Astrocyte (in vitro differentiated cells and primary cell): Measurements from ENCODE around the gene CPNE2. TPM values are rescaled to one million over a fixed set of nuclear protein-coding genes. Genes with fewer than 3 reads are reported as not detected.

Experiments
- DNase-seq: peaks from one replicate; pipeline ENCODE4 v3.0.0-alpha.2; 2010; ENCODE audit warnings: low read depth
- FAIRE-seq: peaks from 2 replicates; lab custom pipeline; 2011; peaks lifted over from hg19 to GRCh38; lab: Jason Lieb, UNC
- H2AFZ ChIP-seq: 2 replicates; pipeline ENCODE4 v1.6.0; 2012; ENCODE audit warnings: low read depth, low read length, inconsistent platforms
- H3K27ac ChIP-seq: 2 replicates; pipeline ENCODE4 v1.5.1; 2011; ENCODE audit warnings: low read depth, low read length, inconsistent platforms
- H3K27me3 ChIP-seq: 2 replicates; pipeline ENCODE4 v1.6.0; 2011; ENCODE audit warnings: low read length, inconsistent platforms; ENCODE audit not compliant: insufficient read depth
- H3K36me3 ChIP-seq: 2 replicates; pipeline ENCODE4 v1.5.1; 2011; ENCODE audit warnings: low read length, inconsistent platforms; ENCODE audit not compliant: insufficient read depth
- H3K4me1 ChIP-seq: 2 replicates; pipeline ENCODE4 v1.5.1; 2011; ENCODE audit warnings: low read length, inconsistent platforms; ENCODE audit not compliant: insufficient read depth
- H3K4me2 ChIP-seq: 2 replicates; pipeline ENCODE4 v1.6.0; 2012; ENCODE audit warnings: low read length, inconsistent platforms
- H3K4me3 ChIP-seq: 2 replicates; pipeline ENCODE4 v1.5.1; 2011; ENCODE audit warnings: low read depth, mild to moderate bottlenecking, low read length, inconsistent platforms; ENCODE audit not compliant: insufficient read depth
- H3K79me2 ChIP-seq: 2 replicates; pipeline ENCODE4 v1.6.0; 2012; ENCODE audit warnings: mild to moderate bottlenecking, low read length, inconsistent platforms; ENCODE audit not compliant: insufficient read depth
- H3K9ac ChIP-seq: 2 replicates; pipeline ENCODE4 v1.6.0; 2012; ENCODE audit warnings: mild to moderate bottlenecking, low read length, inconsistent platforms
- H3K9me3 ChIP-seq: 2 replicates; pipeline ENCODE4 v1.5.1; 2012; ENCODE audit warnings: low read depth, mild to moderate bottlenecking, low read length, inconsistent platforms; ENCODE audit not compliant: insufficient read depth
- H4K20me1 ChIP-seq: 2 replicates; pipeline ENCODE4 v1.6.0; 2012; ENCODE audit warnings: low read length, inconsistent platforms; ENCODE audit not compliant: insufficient read depth
- H3K27ac Mint-ChIP-seq: one replicate; pipeline ENCODE4 v1.8.0; 2021; ENCODE audit warnings: mild to moderate bottlenecking, mixed read lengths; ENCODE audit not compliant: unreplicated experiment
- H3K27me3 Mint-ChIP-seq: one replicate; pipeline ENCODE4 v1.8.0; 2021; ENCODE audit warnings: low read depth, mixed read lengths; ENCODE audit not compliant: unreplicated experiment
- H3K36me3 Mint-ChIP-seq: one replicate; pipeline ENCODE4 v1.8.0; 2021; ENCODE audit warnings: low read depth, mixed read lengths; ENCODE audit not compliant: unreplicated experiment
- H3K4me1 Mint-ChIP-seq: one replicate; pipeline ENCODE4 v1.8.0; 2021; ENCODE audit warnings: low read depth, mixed read lengths; ENCODE audit not compliant: unreplicated experiment
- H3K4me3 Mint-ChIP-seq: one replicate; pipeline ENCODE4 v1.8.0; 2021; ENCODE audit warnings: mild to moderate bottlenecking, moderate library complexity, mixed read lengths; ENCODE audit not compliant: unreplicated experiment
- H3K9me3 Mint-ChIP-seq: one replicate; pipeline ENCODE4 v1.8.0; 2021; ENCODE audit warnings: mild to moderate bottlenecking, mixed read lengths; ENCODE audit not compliant: unreplicated experiment
- EZH2 ChIP-seq: IDR thresholded peaks from 2 replicates; pipeline ENCODE4 v1.6.1; 2012; ENCODE audit warnings: mild to moderate bottlenecking, low read length, inconsistent platforms; ENCODE audit not compliant: insufficient read depth
- total RNA-seq: library from RNA; stranded (reverse); gene quantifications from 2 replicates; pipeline ENCODE4 v1.2.1, GENCODE V29; 2021
- TF ChIP-seq, protein P1 (sequence below): IDR thresholded peaks from 2 replicates; pipeline ENCODE4 v1.5.1; 2011; ENCODE audit warnings: low read depth, mild to moderate bottlenecking, inconsistent platforms, low read length, moderate library complexity; ENCODE audit not compliant: insufficient read depth

The CPNE2 gene
- total RNA-seq, 1 donor from 2014 or later, result 19.3 TPM

- Histone ChIP-seq H4K20me1 (peaks cover 26% of the 10 kb centered on the region), H3K9me3 (no peaks in the 10 kb centered on the region), H3K27ac (no peak overlapping the region), H3K36me3 (no peaks in the 10 kb centered on the region), H3K9ac (no peak overlapping the region), H3K4me1 (peaks cover 19% of the 10 kb centered on the region), H3K79me2 (peaks cover 12% of the 10 kb centered on the region), H3K4me3 (no peak overlapping the region), H3K4me2 (no peak overlapping the region), H2AFZ (no peak overlapping the region), H3K27me3 (no peaks in the 10 kb centered on the region)
- TF ChIP-seq EZH2, result no peak
- TF ChIP-seq, protein P1, sequence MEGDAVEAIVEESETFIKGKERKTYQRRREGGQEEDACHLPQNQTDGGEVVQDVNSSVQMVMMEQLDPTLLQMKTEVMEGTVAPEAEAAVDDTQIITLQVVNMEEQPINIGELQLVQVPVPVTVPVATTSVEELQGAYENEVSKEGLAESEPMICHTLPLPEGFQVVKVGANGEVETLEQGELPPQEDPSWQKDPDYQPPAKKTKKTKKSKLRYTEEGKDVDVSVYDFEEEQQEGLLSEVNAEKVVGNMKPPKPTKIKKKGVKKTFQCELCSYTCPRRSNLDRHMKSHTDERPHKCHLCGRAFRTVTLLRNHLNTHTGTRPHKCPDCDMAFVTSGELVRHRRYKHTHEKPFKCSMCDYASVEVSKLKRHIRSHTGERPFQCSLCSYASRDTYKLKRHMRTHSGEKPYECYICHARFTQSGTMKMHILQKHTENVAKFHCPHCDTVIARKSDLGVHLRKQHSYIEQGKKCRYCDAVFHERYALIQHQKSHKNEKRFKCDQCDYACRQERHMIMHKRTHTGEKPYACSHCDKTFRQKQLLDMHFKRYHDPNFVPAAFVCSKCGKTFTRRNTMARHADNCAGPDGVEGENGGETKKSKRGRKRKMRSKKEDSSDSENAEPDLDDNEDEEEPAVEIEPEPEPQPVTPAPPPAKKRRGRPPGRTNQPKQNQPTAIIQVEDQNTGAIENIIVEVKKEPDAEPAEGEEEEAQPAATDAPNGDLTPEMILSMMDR, result no peak
- Mint-ChIP-seq H3K4me3 (no peak overlapping the region), H3K36me3 (peaks cover 2% of the 10 kb centered on the region), H3K27me3 (peaks cover 4% of the 10 kb centered on the region), H3K27ac (no peak overlapping the region), H3K4me1 (peaks cover 4% of the 10 kb centered on the region), H3K9me3 (peaks cover 1% of the 10 kb centered on the region)
- FAIRE-seq (no peak), DNase-seq (no peak)
Observed at GRCh38 chr16:57094911-57095310, 2.5 kb downstream of the CPNE2 start.

DNA sequence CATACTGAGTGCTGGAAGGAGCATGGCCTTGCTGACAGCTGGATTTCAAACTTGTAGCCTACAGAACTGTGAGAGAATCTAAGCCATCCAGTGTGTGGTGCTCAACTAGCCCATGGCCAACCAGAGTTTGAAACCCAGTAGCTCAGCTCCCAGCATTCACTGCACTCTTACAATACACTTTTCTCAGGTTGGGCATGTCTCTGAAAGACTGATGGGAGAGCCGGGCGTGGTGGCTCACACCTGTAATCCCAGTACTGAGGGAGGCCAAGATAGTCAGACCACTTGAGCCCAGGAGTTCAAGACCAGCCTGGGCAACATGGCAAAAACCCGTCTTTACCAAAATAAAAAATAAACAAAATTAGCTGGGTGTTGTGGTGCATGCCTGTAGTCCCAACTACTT, 3.8 kb downstream of the CPNE2 start:
- TF ChIP-seq, protein P1, result no peak
- TF ChIP-seq EZH2, result no peak
- Histone ChIP-seq H3K9me3 (no peaks in the 10 kb centered on the region), H3K4me1 (peaks cover 17% of the 10 kb centered on the region), H3K27me3 (no peaks in the 10 kb centered on the region), H3K4me3 (no peak overlapping the region), H3K9ac (no peak overlapping the region), H2AFZ (no peak overlapping the region), H3K36me3 (no peaks in the 10 kb centered on the region), H3K4me2 (no peak overlapping the region), H3K27ac (no peak overlapping the region), H4K20me1 (peaks cover 33% of the 10 kb centered on the region), H3K79me2 (peaks cover 15% of the 10 kb centered on the region)
- H3K27me3 Mint-ChIP-seq, result peaks cover 4% of the 10 kb centered on the region
- H3K9me3 Mint-ChIP-seq, result peaks cover 5% of the 10 kb centered on the region
- FAIRE-seq (no peak), DNase-seq (no peak)
- peaks cover 6% of the 10 kb centered on the region for H3K36me3 Mint-ChIP-seq
- no peak overlapping the region for H3K4me3 Mint-ChIP-seq
- peaks cover 4% of the 10 kb centered on the region for H3K4me1 Mint-ChIP-seq
- no peak overlapping the region for H3K27ac Mint-ChIP-seq

GRCh38 chr16:57096793-57097192, 4.4 kb downstream of the CPNE2 start:
- peaks cover under 1% of the 10 kb centered on the region for H3K4me1 Mint-ChIP-seq
- no peak overlapping the region for H3K27ac ChIP-seq
- H3K36me3 ChIP-seq, result no peaks in the 10 kb centered on the region
- H3K36me3 Mint-ChIP-seq, result peaks cover 6% of the 10 kb centered on the region
- FAIRE-seq, result no peak
- H3K27me3 Mint-ChIP-seq, result peaks cover 4% of the 10 kb centered on the region
- peaks cover 5% of the 10 kb centered on the region for H3K9me3 Mint-ChIP-seq
- H3K27ac Mint-ChIP-seq, result no peak overlapping the region
- TF ChIP-seq EZH2, result no peak
- TF ChIP-seq, protein P1, result no peak
- H3K9ac ChIP-seq, result no peak overlapping the region
- peaks cover 15% of the 10 kb centered on the region for H3K79me2 ChIP-seq
- no peaks in the 10 kb centered on the region for H3K27me3 ChIP-seq
- no peaks in the 10 kb centered on the region for H3K9me3 ChIP-seq
- H4K20me1 ChIP-seq, result peaks cover 39% of the 10 kb centered on the region
- H2AFZ ChIP-seq, result no peak overlapping the region
- no peak overlapping the region for H3K4me2 ChIP-seq
- no peak overlapping the region for H3K4me3 ChIP-seq
- no peak for DNase-seq
- no peak overlapping the region for H3K4me3 Mint-ChIP-seq
- peaks cover 11% of the 10 kb centered on the region for H3K4me1 ChIP-seq
